BE2C (cell line): ENCODE results near the gene DYRK1A.
"Not testable (repeated sequence)": the region's sequence is repeated elsewhere in the genome, so short reads cannot be mapped to it uniquely, and the experiment has no call there.

Experiments
- DNase-seq: peaks from one replicate; pipeline ENCODE4 v3.0.0-alpha.2; 2020
- H3K27me3 ChIP-seq: fragments of 250-450 bp; sonication (Bioruptor Pico); 2 replicates; pipeline ENCODE4 v1.5.1; 2020; ENCODE audit warnings: mild to moderate bottlenecking
- H3K36me3 ChIP-seq: fragments of 250-450 bp; sonication (Bioruptor Pico); 2 replicates; pipeline ENCODE4 v1.5.1; 2020; ENCODE audit warnings: mild to moderate bottlenecking
- H3K4me1 ChIP-seq: fragments of 250-450 bp; sonication (Bioruptor Pico); 2 replicates; pipeline ENCODE4 v1.5.1; 2020
- H3K4me3 ChIP-seq: 2 replicates; pipeline ENCODE4 v1.5.1; 2011; ENCODE audit warnings: low read depth, low read length
- H3K9me3 ChIP-seq: fragments of 250-450 bp; sonication (Bioruptor Pico); 2 replicates; pipeline ENCODE4 v1.5.1; 2020
- TF ChIP-seq, protein P1 (sequence below): IDR thresholded peaks from 2 replicates; pipeline ENCODE4 v1.5.1; 2012; ENCODE audit warnings: mild to moderate bottlenecking, low read depth, low read length

Gene DYRK1A

DNA sequence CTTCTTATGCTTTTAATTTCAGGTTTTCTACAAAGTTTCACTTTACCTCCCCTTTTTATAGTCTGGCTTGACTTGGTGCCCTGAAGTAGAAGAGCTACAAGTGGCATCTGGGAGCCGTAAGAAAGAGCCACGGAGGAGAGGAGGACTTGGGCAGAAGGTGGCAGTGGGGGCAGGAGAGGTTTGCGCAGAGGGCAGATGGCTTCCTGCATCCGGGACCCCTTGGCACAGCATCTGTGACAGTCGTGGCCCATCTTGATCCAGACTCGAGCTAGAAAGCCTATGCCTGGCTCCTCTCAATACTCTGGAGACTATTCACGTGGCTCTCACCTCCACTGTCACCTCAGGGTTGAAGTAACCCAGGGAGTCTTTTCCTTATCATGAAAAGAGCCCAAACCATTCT, 169.1 kb downstream of the DYRK1A start:
- no peaks in the 10 kb centered on the region for H3K4me1 ChIP-seq
- no peaks in the 10 kb centered on the region for H3K9me3 ChIP-seq
- TF ChIP-seq, protein P1, sequence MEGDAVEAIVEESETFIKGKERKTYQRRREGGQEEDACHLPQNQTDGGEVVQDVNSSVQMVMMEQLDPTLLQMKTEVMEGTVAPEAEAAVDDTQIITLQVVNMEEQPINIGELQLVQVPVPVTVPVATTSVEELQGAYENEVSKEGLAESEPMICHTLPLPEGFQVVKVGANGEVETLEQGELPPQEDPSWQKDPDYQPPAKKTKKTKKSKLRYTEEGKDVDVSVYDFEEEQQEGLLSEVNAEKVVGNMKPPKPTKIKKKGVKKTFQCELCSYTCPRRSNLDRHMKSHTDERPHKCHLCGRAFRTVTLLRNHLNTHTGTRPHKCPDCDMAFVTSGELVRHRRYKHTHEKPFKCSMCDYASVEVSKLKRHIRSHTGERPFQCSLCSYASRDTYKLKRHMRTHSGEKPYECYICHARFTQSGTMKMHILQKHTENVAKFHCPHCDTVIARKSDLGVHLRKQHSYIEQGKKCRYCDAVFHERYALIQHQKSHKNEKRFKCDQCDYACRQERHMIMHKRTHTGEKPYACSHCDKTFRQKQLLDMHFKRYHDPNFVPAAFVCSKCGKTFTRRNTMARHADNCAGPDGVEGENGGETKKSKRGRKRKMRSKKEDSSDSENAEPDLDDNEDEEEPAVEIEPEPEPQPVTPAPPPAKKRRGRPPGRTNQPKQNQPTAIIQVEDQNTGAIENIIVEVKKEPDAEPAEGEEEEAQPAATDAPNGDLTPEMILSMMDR = no peak
- no peak for DNase-seq
- H3K36me3 ChIP-seq = no peaks in the 10 kb centered on the region
- H3K4me3 ChIP-seq = no peak overlapping the region
- peaks cover 5% of the 10 kb centered on the region for H3K27me3 ChIP-seq

DNA sequence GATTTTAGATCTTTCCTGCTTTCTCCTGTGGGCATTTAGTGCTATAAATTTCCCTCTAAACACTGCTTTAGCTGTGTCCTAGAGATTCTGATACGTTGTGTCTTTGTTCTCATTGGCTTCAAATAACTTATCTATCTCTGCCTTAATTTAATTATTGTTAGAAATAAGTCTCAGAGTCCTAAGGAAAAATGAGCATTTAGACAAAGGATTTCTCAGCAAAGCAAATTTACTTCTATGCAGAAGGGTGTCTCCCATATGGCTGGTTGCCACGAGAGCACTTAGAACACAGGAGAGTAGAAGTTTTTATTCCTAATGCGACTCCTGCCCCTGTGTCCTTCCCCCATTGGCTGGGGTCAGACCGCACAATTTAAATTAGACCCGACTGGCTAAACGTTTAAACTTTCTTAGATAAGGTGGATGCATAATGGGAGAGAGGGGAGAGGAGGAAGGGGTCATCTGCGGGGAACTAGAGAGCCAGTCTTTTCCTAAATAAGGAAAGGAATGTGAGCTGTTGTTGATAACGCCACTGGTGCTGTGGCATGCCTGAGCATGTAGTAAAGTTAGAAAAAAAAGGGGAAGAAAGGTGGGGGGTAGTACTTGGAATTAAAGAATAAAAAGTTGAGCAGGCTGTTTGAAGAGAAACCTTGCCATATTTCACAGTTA, 170.2 kb downstream of the DYRK1A start:
- no peaks in the 10 kb centered on the region for H3K36me3 ChIP-seq
- TF ChIP-seq, protein P1 = no peak
- no peak for DNase-seq
- H3K4me1 ChIP-seq = no peaks in the 10 kb centered on the region
- no peak overlapping the region for H3K4me3 ChIP-seq
- peaks cover 5% of the 10 kb centered on the region for H3K27me3 ChIP-seq
- H3K9me3 ChIP-seq = peaks cover 2% of the 10 kb centered on the region; the same call in 1 of the 2 replicates

DNA sequence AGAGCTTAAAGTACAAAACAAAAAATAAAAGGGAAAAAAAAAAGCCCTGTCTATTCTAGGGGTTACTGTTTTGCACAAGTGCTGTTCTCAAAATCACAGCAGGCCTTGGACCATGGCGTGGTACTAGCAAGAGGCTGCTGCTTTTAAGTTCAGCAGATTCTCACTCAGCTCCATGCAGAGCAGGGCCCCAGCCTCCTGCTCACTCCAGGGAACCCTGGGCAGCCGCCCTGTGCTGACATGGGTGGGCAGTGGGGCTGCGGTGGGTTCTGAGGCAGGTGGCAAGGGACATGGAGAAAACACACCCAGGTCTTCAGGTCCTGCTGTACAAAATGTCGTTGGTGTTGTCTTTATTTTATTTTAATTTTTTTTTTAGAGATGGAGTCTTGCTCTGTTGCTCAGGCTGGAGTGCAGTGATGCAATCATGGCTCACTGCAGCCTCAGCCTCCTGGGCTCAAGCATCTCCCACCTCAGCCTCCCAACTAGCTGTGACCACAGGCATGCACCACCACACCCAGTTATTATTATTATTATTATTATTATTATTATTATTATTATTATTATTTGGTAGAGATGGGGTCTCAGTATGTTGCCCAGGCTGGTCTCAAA, 170.9 kb downstream of the DYRK1A start:
- no peak for DNase-seq
- H3K36me3 ChIP-seq = no peaks in the 10 kb centered on the region
- no peak overlapping the region for H3K4me3 ChIP-seq
- H3K4me1 ChIP-seq = no peaks in the 10 kb centered on the region
- peaks cover 2% of the 10 kb centered on the region; the same call in 1 of the 2 replicates for H3K9me3 ChIP-seq
- H3K27me3 ChIP-seq = peaks cover 5% of the 10 kb centered on the region
- TF ChIP-seq, protein P1 = no peak

DNA sequence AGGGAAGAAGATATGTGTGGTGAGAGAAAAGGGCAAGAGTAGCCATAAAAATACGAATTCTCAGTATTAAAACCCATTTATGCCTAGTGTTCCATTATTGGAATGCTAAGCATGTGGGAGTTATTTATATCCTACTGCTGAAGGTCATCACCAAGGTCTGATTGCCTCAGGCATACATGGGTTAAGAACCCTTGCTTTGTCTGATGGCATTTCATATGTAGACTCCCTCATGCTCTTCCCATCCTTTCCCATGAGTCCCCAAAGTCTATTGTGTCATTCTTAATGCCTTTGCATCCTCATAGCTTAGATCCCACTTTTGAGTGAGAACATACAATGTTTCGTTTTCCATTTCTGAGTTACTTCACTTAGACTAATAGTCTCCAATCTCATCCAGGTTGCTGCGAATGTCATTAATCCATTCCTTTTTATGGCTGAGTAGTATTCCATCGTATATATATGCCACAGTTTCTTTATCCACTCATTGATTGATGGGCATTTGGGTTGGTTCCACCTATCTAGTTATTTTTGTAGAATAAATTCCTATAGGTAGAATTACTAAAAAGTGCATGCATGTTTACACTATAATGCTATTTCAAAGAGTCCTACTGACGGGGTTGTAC, 172.5 kb downstream of the DYRK1A start:
- Histone ChIP-seq H3K27me3 (no peaks in the 10 kb centered on the region; the same call in 1 of the 2 replicates), H3K4me1 (no peaks in the 10 kb centered on the region), H3K9me3 (peaks cover 2% of the 10 kb centered on the region; the same call in 1 of the 2 replicates), H3K36me3 (no peaks in the 10 kb centered on the region), H3K4me3 (no peak overlapping the region)
- no peak for DNase-seq
- TF ChIP-seq, protein P1 = no peak

DNA sequence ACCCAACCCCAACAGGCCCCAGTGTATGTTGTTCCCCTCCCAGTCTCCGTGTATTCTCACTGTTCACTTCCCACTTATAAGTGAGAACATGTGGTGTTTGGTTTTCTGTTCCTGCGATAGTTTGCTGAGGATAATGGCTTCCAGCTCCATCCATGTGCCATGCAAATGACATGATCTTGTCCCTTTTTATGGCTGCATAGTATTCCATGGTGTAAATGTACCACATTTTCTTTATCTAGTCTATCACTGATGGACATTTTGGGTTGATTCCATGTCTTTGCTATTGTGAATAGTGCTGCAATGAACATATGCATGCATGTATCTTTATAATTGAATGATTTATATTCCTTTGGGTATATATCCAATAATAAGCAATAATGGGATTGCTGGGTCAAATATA, 174.6 kb downstream of the DYRK1A start:
- H3K9me3 ChIP-seq, H3K27me3 ChIP-seq, H3K4me3 ChIP-seq, H3K36me3 ChIP-seq, H3K4me1 ChIP-seq, DNase-seq: not testable (repeated sequence)

DNA sequence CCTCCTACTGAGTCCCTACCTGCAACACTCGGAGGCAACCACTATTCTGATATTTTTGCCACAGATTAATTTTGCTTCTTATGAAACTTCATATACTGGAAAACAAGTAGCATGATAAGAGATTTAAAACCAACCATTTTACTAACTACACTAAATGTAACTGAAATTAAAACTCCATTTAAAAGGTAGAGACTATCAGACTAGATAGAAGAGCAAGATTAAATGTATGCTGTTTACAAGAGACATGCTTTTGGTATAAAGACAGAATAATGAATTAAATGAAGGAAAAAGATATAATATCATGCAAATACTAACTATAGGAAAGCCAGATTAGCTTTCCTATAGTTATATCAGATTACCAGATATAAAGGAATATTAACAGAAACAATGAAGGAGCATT, 175.9 kb downstream of the DYRK1A start:
- H3K4me1 ChIP-seq = no peaks in the 10 kb centered on the region
- peaks cover 2% of the 10 kb centered on the region; the same call in 1 of the 2 replicates for H3K9me3 ChIP-seq
- TF ChIP-seq, protein P1 = no peak
- H3K27me3 ChIP-seq = no peaks in the 10 kb centered on the region
- DNase-seq = no peak
- no peaks in the 10 kb centered on the region for H3K36me3 ChIP-seq
- no peak overlapping the region for H3K4me3 ChIP-seq
